ENCODE results near the gene DDX42.

DDX42 gene

DNA sequence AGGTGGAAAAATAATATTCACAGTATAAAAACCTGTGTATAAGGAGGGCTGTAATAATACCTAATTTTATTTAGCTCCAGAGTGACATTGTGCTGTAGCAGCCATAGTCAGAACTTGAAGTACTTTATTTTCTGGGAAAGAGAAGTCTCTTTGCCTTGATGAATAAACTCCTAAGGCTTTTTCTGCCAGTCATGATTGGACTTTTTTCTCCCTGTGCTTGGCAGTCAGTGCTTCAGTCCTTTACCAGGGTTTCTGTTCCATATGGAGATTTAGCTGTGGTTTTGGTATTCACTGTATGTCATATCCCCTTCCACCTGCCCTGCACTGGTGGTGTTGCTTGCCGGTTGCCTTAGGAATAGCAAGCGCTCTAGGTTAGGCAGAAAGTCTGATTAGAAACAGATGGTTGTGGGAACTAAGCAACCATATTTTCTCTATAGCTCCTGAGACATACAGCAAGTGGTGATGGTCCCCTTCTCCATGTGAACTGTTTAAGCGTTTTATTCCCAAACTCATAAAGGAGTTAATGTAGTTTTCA, 24.7 kb downstream of the DDX42 start:
- H3K4me3 ChIP-seq (ENCODE audit: low read depth, low read length) = no peak overlapping the region
- TF ChIP-seq, protein P1, sequence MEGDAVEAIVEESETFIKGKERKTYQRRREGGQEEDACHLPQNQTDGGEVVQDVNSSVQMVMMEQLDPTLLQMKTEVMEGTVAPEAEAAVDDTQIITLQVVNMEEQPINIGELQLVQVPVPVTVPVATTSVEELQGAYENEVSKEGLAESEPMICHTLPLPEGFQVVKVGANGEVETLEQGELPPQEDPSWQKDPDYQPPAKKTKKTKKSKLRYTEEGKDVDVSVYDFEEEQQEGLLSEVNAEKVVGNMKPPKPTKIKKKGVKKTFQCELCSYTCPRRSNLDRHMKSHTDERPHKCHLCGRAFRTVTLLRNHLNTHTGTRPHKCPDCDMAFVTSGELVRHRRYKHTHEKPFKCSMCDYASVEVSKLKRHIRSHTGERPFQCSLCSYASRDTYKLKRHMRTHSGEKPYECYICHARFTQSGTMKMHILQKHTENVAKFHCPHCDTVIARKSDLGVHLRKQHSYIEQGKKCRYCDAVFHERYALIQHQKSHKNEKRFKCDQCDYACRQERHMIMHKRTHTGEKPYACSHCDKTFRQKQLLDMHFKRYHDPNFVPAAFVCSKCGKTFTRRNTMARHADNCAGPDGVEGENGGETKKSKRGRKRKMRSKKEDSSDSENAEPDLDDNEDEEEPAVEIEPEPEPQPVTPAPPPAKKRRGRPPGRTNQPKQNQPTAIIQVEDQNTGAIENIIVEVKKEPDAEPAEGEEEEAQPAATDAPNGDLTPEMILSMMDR (IDR thresholded peaks at IDR 0.05; ENCODE audit: insufficient read depth, low read length, missing control alignments) = no peak
- ChIA-PET POLR2A (no interaction called here), CTCF (interaction anchor here (0.9 to 1.6 kb wide), 3 partner anchors 13 to 30 kb away, joined by 3 to 4 read pairs (median 3); no protein-coding TSS in a partner anchor)
- no peak for DNase-seq (ENCODE audit: low read depth, low spot score)

DNA sequence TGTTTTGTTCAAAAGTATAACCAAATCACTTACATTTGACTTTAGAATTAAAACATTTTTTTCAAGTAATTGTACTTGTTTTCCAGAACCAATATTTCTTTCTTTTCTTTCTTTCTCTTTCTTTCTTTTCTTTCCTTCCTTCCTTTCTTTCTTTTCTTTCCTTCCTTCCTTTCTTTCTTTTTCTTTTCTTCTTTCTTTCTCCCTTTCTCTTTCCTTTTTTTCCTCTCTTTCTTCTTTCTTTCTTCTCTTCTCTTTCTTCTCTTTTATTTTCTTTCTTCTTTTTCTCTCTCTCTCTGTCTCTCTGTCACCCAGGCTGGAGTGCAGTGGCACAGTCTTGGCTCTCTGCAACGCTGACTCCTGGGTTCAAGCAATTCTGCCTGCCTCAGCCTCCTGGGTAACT, 26.8 kb downstream of the DDX42 start:
- POLR2A ChIA-PET = no interaction called here
- H3K4me3 ChIP-seq (ENCODE audit: low read depth, low read length) = no peak overlapping the region
- CTCF ChIA-PET = interaction anchor here (1.0 to 1.2 kb wide), 2 partner anchors 18 to 26 kb away, joined by 3 read pairs; no protein-coding TSS in a partner anchor
- TF ChIP-seq, protein P1 (IDR thresholded peaks at IDR 0.05; ENCODE audit: insufficient read depth, low read length, missing control alignments) = no peak
- no peak for DNase-seq (ENCODE audit: low read depth, low spot score)

DNA sequence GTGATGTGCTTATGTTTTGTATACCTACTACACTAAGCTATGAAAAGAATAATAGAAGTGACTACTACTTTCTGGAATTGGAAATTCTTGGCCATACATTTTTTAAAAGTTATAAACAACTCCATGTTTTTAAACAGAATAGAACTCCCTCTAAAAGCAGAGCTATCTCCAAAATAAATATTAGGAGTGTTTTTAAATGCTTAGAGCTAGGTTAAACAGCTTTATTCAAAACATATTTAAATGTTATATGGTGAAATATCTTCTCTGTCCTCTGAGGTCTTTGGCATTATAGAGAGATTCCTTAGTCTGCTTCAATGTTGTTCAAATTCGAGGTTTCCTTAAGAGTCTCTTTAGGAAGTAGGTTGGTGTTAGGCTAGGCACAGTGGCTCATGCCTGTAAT, 30.4 kb downstream of the DDX42 start:
- no peak for DNase-seq (ENCODE audit: low read depth, low spot score)
- ChIA-PET CTCF (interaction anchor here (1.3 kb wide), 2 partner anchors 18 to 31 kb away, joined by 4 to 5 read pairs; no protein-coding TSS in a partner anchor), POLR2A (interaction anchor here (1.2 kb wide), 1 partner anchor 31 kb away, joined by 4 read pairs; the partner anchor contains the start of genes CCDC47 and DDX42)
- no peak overlapping the region for H3K4me3 ChIP-seq (ENCODE audit: low read depth, low read length)
- TF ChIP-seq, protein P1 (IDR thresholded peaks at IDR 0.05; ENCODE audit: insufficient read depth, low read length, missing control alignments) = no peak

DNA sequence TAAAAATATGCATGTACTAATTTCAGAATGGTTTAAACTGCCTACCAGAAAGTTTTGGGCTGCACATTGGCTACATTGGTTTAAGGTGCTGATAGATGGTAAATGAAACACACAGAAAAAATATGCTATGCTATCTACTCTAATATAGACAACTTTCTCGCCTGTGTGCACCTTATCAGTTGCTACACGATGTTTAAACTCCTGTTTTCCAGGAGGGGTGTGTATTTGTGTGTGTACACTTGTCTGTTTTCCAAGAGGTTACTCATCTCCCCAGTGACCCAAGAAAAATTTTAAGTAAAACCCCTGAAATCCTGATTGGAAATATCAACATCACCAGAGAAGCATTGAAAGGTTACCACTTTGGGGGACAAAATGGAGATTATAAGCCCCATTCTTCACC, 31.6 kb downstream of the DDX42 start:
- CTCF ChIA-PET = no interaction called here
- DNase-seq (ENCODE audit: low read depth, low spot score) = no peak
- H3K4me3 ChIP-seq (ENCODE audit: low read depth, low read length) = no peak overlapping the region
- TF ChIP-seq, protein P1 (IDR thresholded peaks at IDR 0.05; ENCODE audit: insufficient read depth, low read length, missing control alignments) = no peak
- POLR2A ChIA-PET = no interaction called here

DNA sequence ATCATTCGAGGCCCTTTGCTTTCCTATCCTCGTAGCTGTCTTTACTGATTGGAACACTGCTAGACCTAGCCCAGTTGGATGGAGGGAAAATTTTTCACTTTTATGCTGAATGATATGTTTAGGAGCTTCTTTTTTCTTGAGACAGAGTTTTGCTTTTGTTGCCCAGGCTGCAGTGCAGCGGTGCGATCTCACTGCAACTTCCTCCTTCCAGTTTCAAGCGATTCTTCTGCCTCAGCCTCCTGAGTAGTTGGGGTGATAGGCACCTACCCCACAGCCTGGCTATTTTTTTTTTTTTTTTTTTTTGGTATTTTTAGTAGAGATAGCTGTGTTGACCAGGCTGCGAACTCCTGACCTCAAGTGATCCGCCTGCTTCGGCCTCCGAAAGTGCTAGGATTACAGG, 36.0 kb downstream of the DDX42 start:
- ChIA-PET CTCF (interaction anchor here (0.7 to 1.2 kb wide), 2 partner anchors 9 to 10 kb away, joined by 3 to 4 read pairs; no protein-coding TSS in a partner anchor), POLR2A (interaction anchor here (0.6 kb wide), 1 partner anchor 32 kb away, joined by 3 read pairs; no protein-coding TSS in a partner anchor)
- H3K4me3 ChIP-seq (ENCODE audit: low read depth, low read length) = no peak overlapping the region
- TF ChIP-seq, protein P1 (IDR thresholded peaks at IDR 0.05; ENCODE audit: insufficient read depth, low read length, missing control alignments) = no peak
- DNase-seq (ENCODE audit: low read depth, low spot score) = no peak

DNA sequence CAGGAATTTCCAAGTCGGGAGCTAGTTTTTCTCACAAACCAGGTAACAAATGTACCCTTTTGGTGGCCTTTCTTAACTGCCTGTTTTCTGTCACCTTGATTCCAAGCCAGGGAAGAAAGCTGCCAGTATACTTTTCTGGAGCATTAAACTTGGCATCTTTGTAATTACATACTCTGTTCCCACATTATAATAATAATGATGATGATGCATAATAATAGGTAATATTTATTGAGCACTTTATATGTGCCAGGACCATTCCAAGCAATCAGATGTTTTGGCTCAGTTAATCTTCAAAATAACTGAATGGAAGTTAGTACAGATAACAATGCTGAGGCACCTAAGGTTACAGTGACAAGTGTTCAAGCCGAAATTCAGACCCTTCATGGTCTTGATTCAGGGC, 42.2 kb downstream of the DDX42 start:
- DNase-seq (ENCODE audit: low read depth, low spot score) = no peak
- ChIA-PET CTCF (interaction anchor here (1.0 to 1.9 kb wide), 2 partner anchors 14 to 17 kb away, joined by 3 to 5 read pairs; no protein-coding TSS in a partner anchor), POLR2A (interaction anchor here (2.9 kb wide), 1 partner anchor 10 kb away, joined by 13 read pairs; the partner anchor contains the start of gene PSMC5)
- no peak overlapping the region for H3K4me3 ChIP-seq (ENCODE audit: low read depth, low read length)
- TF ChIP-seq, protein P1 (IDR thresholded peaks at IDR 0.05; ENCODE audit: insufficient read depth, low read length, missing control alignments) = no peak
